VCaP (cell line): Measurements from ENCODE around the gene RBM15.

Experiments used
- H3K27ac ChIP-seq: fragments of 450-650 bp; 2 replicates; pipeline ENCODE4 v1.5.1; 2017
- TF ChIP-seq, protein P1 (sequence below): fragments of 450-650 bp; conservative IDR thresholded peaks from 2 replicates; pipeline ENCODE4 v1.5.1; 2017; ENCODE audit warnings: mild to moderate bottlenecking, moderate library complexity

The RBM15 gene

DNA sequence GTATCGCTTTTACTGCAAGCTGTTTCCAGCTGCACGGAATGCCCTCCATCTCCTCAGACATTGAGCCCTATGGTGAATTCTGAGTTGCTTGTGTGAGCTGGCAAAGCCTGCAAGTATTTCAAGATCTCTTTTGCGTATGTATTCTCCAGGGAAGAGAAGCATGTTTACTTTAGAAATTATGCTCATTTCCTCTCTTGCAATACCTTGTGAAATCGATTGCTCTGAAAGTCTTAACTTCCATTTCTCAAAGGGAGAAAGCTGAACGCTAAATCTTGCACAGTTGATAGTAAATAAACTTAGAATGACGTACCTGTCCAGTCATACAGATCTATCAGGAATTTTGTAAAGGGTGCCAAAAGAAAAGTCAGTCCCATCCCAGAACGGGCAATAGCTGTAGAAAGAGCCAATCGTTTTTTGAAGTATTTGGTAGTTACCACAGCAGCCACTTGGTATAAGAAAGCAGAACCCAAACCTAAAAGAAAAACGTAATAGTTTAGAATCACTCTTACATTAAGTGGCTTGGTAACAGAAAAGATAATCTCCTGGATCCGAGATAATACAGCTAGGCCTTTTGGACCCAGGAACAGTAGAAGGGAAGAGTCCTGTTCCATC lies 41.6 kb downstream of the RBM15 start:
- peak overlapping the region; percentile 36 for H3K27ac ChIP-seq
- TF ChIP-seq, protein P1, sequence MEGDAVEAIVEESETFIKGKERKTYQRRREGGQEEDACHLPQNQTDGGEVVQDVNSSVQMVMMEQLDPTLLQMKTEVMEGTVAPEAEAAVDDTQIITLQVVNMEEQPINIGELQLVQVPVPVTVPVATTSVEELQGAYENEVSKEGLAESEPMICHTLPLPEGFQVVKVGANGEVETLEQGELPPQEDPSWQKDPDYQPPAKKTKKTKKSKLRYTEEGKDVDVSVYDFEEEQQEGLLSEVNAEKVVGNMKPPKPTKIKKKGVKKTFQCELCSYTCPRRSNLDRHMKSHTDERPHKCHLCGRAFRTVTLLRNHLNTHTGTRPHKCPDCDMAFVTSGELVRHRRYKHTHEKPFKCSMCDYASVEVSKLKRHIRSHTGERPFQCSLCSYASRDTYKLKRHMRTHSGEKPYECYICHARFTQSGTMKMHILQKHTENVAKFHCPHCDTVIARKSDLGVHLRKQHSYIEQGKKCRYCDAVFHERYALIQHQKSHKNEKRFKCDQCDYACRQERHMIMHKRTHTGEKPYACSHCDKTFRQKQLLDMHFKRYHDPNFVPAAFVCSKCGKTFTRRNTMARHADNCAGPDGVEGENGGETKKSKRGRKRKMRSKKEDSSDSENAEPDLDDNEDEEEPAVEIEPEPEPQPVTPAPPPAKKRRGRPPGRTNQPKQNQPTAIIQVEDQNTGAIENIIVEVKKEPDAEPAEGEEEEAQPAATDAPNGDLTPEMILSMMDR, result no peak

DNA sequence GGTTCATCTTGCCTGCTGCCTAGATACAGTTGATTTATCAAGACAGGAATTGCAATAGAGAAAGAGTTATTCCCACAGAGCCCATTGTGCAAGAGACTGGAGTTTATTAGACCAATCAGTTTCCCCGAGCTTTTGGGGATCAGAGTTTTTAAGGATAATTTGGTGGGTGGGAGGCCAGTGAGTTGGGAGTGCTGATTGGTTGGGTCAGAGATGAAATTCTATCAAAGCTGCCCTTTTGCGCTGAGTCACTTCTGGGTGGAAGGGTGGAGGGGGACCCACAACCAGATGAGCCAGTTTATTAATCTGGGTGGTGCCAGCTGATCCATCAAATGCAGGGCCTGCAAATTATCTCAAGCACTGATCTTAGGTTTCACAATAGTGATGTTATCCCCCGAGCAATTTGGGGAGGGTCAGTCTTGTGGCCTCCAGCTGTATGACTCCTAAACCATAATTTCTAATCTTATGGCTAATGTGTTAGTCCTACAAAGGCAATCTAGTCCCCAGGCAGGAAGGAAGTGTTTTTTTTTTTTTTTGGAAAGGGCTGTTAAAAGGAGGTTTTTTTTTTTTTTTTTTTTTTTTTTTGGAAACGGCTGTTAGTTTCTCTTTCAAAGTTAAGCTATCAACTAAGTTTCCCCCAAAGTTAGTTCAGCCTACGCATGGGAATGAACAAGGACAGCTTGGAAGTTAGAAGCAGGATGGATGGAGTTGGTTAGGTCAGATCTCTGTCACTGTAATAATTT lies 44.2 kb downstream of the RBM15 start:
- TF ChIP-seq, protein P1, result no peak
- H3K27ac ChIP-seq, result no peak overlapping the region

DNA sequence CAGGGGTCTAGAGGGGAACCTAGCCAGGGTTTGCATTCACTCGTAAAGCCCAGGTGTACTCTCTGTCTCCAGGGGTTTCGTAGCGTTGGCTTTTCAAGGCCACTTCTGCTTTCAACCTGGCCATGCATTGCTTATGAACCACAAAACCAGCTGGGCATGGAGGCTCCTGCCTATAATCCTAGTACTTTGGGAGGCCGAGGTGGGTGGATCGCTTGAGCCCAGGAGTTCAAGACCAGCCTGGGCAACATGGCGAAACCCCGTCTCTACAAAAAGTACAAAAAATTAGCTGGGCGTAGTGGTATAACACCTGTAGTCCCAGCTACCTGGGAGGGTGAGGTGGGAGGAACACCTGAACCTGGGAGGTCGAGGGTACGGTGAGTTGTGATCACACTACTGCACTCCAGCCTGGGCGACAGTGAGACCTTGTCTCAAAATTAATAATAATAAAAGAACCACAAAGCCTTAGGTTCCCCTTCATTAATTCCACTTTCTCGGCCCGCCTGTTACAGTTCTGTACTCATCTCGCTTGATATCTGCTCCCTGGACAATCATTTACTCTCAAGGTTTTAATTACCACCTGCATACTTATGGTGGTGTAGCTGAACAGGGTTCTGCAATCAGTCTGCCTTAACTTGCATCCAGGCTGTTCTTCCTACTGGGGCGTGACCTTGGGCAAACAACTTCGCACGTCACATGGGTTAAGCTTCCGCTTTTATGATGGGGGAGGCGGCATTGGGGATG lies 45.6 kb downstream of the RBM15 start:
- TF ChIP-seq, protein P1, result no peak
- H3K27ac ChIP-seq, result no peak overlapping the region

DNA sequence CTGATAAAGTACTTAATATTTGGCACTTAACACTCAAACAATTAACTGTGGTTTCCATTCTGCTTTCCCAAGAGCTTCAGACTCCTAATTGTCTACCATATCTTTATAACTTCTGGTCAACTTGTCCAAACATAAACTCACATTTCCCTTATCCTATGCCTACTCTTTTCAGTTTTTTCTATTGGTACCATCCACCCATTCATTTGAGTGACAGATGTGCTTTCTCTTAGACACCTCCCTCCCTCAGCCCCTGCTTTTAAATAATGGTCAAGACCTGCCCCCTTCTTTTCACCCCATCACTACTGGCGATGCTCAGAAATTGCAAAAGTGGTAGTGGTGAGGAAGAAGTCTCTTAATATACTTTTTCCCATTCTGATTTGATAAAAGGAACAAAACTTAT lies 46.2 kb downstream of the RBM15 start:
- TF ChIP-seq, protein P1, result no peak
- H3K27ac ChIP-seq, result no peak overlapping the region

DNA sequence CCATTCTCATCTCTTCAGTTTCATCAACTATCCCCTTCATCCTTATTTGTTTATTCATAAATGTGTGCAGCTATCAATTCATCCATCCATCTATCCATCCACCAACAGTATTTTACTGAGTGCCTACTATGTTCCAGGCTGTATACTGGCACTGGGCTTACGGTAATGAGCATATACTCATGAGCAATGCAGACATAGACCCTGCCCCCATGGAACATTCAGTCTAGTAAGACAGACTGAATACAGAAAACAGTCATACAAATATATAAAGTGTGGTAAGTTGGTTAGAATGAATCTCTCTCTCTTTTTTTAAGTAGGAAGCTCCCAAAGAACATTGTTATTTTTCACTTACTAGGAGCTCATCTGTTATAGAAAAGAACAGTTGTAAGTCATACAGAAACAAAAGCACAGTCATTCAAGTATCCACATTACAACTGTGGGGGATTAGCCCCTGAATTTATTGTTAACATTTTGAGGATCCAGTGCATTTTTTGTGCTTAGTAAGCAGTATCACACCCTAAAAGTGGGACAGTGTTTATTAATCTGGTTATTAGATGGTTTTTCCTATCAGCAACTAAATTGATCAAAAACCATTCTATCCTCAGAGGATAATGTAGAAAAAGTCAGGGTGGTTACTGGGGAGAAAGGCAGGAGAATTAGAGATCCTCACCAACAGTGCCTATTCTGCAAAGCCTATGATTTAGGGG lies 48.0 kb downstream of the RBM15 start:
- H3K27ac ChIP-seq, result no peak overlapping the region
- TF ChIP-seq, protein P1, result no peak

DNA sequence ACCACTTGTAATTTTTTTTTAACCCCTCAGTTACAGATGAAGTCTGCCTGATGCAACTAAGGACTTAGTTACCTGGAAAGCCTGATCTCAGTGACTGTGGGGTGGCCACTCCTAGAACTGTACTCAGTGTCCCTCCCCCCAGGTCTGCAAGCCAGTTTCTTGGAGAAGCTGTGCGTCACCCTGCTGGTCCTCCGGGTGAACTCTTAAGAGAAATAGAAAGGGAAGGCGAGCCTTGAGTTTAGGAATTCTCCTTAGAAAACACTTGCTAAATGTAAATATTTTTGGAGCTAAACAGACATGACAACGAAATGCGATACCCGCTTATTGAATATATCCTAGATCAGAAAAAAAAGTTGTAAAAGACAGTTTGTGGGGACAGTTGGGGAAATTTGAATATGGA lies 50.9 kb downstream of the RBM15 start:
- no peak overlapping the region for H3K27ac ChIP-seq
- TF ChIP-seq, protein P1, result no peak

DNA sequence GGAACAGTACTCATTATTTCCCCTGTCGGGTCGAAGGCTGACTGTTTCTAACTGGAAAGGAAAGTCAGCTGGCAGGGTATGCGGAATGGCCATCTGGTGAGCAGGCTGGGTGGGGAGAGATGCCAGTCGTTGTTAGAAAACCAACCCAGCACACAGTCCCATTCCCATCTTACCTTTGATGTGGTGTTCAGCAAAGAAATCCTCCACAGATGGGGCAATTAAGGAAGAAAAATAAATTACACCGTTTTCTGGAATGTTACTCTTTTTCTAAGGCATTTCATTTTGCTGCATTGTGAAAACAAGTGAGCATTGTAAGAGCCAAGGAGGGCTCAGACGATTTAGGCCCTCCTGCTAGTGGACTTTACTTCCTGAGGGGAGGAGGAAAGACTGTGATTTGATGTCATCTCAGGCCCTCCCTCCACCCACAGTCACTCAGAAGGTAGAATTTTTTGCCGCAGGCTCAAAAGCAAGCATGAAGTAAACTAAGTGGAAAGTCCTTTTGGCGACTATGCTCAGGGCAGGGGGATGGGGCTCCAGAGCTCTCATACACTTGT lies 51.6 kb downstream of the RBM15 start, which contains the start of gene SLC16A4:
Gene SLC16A4, minus strand, starts transcription at position 335 of the 554 bp plus-strand sequence. CDS start 1,703 bp downstream, outside the sequence.
- TF ChIP-seq, protein P1, result no peak
- H3K27ac ChIP-seq, result no peak within 1 kb of the TSS
